Bladder microvascular endothelial cell (primary cell): Measurements from ENCODE around the gene C5orf47. TPM values are rescaled to one million over a fixed set of nuclear protein-coding genes. Genes with fewer than 3 reads are reported as not detected.

Source experiments
- total RNA-seq: library from RNA; depleted of rRNA; stranded (reverse); fragments of >200 nt; gene quantifications from 2 replicates; pipeline ENCODE4 v1.2.3, GENCODE V29; 2014

C5orf47 gene, protein sequence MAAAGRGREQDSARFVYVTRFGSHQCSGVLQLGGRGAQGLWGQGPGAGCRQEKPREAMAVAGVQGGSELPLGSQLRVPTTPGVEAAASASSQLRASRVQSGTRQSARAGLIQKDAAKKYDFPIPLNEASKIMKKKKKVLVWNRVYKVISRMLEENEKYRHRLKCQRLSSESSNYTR
- not detected in 2 replicates for total RNA-seq

DNA sequence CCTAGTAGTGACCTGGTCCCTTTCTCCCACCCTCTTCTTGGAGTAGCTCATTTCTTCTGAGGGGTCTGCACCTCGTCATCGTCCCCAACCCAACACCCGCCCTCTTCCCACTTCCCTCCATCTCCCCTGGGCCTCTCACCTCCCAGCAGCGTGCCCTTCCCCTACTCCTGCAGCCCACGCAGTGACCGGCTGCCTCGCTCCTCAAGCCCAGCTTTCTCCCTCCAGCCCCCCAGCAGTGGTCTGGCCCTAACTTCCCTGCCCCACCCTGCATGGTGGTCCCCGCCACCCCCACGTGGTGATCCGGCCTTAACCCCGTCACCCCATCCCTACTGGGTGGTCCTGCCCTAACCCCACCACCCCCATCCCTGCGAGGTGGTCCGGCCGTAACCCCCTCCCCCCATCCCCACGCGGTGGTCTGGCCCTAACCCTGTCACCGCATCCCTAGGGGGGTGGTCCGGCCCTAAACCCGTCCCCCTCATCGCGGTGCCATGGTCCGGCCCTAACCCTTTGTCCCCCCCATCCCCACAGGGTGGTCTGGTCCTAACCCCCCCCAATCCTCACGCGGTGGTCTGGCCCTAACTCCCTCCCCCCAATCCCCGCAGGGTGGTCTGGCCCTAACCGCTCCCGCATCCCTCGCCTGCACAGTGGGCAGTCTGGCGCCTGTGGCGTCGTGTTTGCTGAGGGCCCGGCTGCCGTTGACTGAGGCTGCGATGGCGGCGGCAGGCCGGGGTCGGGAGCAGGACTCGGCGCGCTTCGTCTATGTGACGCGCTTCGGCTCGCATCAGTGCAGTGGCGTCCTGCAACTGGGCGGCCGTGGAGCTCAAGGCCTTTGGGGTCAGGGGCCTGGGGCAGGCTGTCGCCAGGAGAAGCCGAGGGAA is at the start of gene C5orf47:
C5orf47 (plus strand) TSS at position 617 of the 878 bp plus-strand sequence; CDS start at position 711, 94 bp downstream.

GRCh38 chr5:174045470-174046025 is 56.6 kb downstream of the C5orf47 start, which contains the start of gene NSG2:
TSS of gene NSG2 (plus strand) at chr5:174045706. CDS start at chr5:174046756, 1,050 bp downstream.

Other genes with a start within 250 kb of the C5orf47 start
- gene CPEB4, start 100.8 kb upstream of the C5orf47 start, total RNA-seq = 7.3 and 31.9 TPM in 2 replicates
- gene NSG2, start 56.5 kb downstream of the C5orf47 start, total RNA-seq = not detected in 2 replicates